Right lobe of liver (tissue), 6 donors: ENCODE results near the gene MMP13. TPM values are rescaled to one million over a fixed set of nuclear protein-coding genes. Genes with fewer than 3 reads are reported as not detected.

Source experiments
- ATAC-seq, 4 donors: fragments of 200-7000 bp; cut with Tn5 transposase; one replicate each; pipeline ENCODE4 v1.9.1; 2020; ENCODE audit warnings: mild to moderate bottlenecking in 4 of 4, moderate library complexity in 4 of 4
- DNase-seq, 3 donors: peaks; one replicate each; pipeline ENCODE4 v3.0.0-alpha.2; 2020
- H3K27ac ChIP-seq, 3 donors: fragments of 200-600 bp; one replicate each; pipeline ENCODE4 v1.8.0; 2022
- H3K27me3 ChIP-seq, 2 donors: fragments of 200-600 bp; one replicate each; pipeline ENCODE4 v1.8.0; 2022
- H3K36me3 ChIP-seq, 4 donors: fragments of 200-600 bp; sonication (generic) in 1 of 4; one replicate each; pipeline versions ENCODE4 v1.5.1 to v1.8.0; 2017 to 2022; ENCODE audit warnings: control low read depth in 1 of 4
- H3K4me1 ChIP-seq, 4 donors: fragments of 200-600 bp; sonication (generic) in 1 of 4; one replicate each; pipeline versions ENCODE4 v1.5.1 to v1.8.0; 2017 to 2022; ENCODE audit warnings: control low read depth in 1 of 4
- H3K4me3 ChIP-seq, 3 donors: fragments of 200-600 bp; one replicate each; pipeline ENCODE4 v1.8.0; 2022
- H3K9me3 ChIP-seq, 4 donors: fragments of 200-600 bp; sonication (generic) in 1 of 4; one replicate each; pipeline versions ENCODE4 v1.5.1 to v1.8.0; 2017 to 2022; ENCODE audit warnings: control low read depth in 1 of 4
- CTCF ChIP-seq, 4 donors: fragments of 200-600 bp in 3 of 4; fragments of 450-650 bp in 1 of 4; IDR thresholded peaks; one replicate each; pipeline versions ENCODE4 v1.5.1 to v1.8.0; 2016 to 2022; ENCODE audit warnings: antibody characterized with exemption in 4 of 4, mild to moderate bottlenecking in 2 of 4
- POLR2A ChIP-seq: fragments of 450-650 bp; IDR thresholded peaks from one replicate; pipeline ENCODE4 v1.6.1; 2017; ENCODE audit warnings: antibody characterized with exemption, mild to moderate bottlenecking
- WGBS: methylation state at CpG from one replicate; pipeline ENCODE4 v1.1.6; 2018; ENCODE audit warnings: low coverage, low lambda C conversion rate; ENCODE audit not compliant: insufficient coverage; ENCODE audit errors: missing lambda C conversion rate; 5-methylcytosine and 5-hydroxymethylcytosine counted together
- intact Hi-C, 2 donors: fragments of 100-400 bp; cut with DNase I; formaldehyde crosslinking; loops; one replicate each; pipeline versions ENCODE4 v1.11.2 to v1.14.1; 2022
- total RNA-seq, 6 experiments: library from RNA; depleted of rRNA in 2 of 6; stranded (reverse); fragments of >200 nt in 2 of 6; fragmentation: NEBNext Ultra II Directional in 3 of 6; extraction: Animal tissue kit (Norgen Biotek cat#: 25700) in 3 of 6; gene quantifications; one replicate each; pipeline versions ENCODE4 v1.1.0 to v1.2.4, GENCODE V29; 2016 to 2023
- donor health status: DM: no; HTN: yes; CAD: no.
- donor health status: DM: no; HTN: no; CAD: no.
- donor health status: DM: no; HTN: no; CAD: no.
- donor health status: DM: no; HTN: yes; CAD: no.
- donor health status: DM: no; HTN: yes; CAD: no.

MMP13 gene
- total RNA-seq, 6 experiments from 2014 or later, result not detected

DNA sequence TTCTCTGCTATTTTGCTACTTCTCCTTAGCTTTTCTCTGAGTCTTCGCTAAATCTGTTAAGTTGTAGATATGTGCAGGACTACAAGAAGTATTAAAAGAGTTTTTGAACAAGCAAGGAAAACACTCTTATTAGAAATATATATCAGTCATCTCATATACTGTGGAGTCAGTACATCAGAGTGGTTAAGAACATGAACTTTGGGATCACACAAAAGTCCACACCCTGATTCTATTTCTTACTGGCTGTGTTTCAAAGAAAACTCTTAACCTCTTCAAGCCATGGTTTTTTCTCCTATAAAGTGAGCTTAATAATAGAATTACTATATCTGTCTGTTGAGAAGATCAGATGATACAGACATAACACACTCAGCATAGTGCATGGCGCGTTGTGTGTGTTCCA is 29.5 kb downstream of the MMP13 start:
- WGBS, result 87% methylated on average over 3 of the region's 3 CpGs
- Histone ChIP-seq H3K4me1 (peaks cover 0 to 3% (median 0%) of the 10 kb centered on the region in 4 donors), H3K36me3 (no peaks in the 10 kb centered on the region), H3K9me3 (no peaks in the 10 kb centered on the region), H3K4me3 (no peak overlapping the region), H3K27me3 (no peaks in the 10 kb centered on the region), H3K27ac (no peak overlapping the region)
- ATAC-seq, result no peak
- intact Hi-C loops, result no loop called here
- TF ChIP-seq CTCF (IDR thresholded peaks at IDR 0.05) (no peak), POLR2A (no peak)
- DNase-seq, result no peak

DNA sequence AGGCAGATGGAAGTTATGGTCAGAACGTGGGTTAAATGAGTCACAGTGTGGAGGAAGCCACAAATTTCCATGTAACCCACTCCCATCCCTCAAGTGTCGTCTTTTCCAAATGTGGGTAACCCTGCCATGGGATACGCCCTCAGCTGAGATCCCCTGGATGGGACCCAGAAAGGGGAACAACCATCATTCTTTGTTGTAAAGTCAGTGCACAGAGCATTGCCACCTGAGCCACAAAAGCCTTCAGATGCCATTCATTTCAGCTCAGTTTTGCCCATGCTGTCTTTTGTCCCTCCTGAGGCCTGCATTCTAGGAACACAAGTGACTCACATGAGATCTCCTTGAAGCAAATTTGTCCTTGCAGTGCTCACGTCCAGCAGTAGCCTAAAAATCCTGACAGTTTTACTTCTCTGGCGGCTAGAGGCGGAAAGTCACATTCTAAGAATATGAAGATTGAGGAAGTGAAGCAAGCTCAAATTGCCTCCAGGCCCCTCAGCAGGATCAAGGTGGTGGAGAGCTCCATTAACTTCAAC is 30.6 kb downstream of the MMP13 start:
- H3K9me3 ChIP-seq, result no peaks in the 10 kb centered on the region
- no peaks in the 10 kb centered on the region for H3K27me3 ChIP-seq
- no peaks in the 10 kb centered on the region for H3K36me3 ChIP-seq
- ATAC-seq (peak in 2 of 4 donors; percentile 6 to 38), DNase-seq (no peak)
- H3K4me3 ChIP-seq, result no peak overlapping the region
- intact Hi-C loops, result no loop called here
- TF ChIP-seq POLR2A, result no peak
- no peak for TF ChIP-seq CTCF (IDR thresholded peaks at IDR 0.05)
- WGBS, result 54% methylated on average over 5 of the region's 6 CpGs
- no peak overlapping the region for H3K27ac ChIP-seq
- peaks cover 0 to 3% (median 0%) of the 10 kb centered on the region in 4 donors for H3K4me1 ChIP-seq

DNA sequence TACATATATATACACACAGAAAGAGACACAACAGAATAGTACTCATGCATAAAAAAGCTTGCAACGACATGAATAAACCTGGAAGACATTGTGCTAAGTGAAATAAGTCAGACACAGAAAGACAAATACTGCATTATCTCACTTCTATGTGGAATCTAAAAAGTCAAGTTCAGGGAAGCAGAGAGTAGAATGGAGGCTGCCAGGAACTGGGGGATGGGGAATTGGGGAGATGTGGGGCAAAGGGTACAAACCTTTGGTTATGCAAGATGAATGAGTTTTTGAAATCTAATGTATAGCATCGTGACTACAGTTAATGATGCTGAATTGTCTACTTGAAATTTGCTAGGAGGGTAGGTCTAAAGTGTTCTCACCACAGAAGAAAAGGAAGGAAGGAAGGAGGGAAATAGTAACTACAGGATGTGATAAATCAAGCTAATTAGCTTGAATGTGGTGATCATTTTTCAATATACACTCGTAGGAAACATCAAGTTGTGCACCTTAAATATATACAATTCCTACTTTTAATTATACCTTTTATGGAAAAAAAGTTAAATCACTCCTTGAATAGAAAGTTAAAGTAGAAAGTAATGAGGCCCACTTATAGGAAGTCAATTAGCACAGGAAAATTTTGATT is 33.8 kb downstream of the MMP13 start:
- Histone ChIP-seq H3K4me1 (no peaks in the 10 kb centered on the region), H3K36me3 (no peaks in the 10 kb centered on the region), H3K27me3 (no peaks in the 10 kb centered on the region), H3K9me3 (no peaks in the 10 kb centered on the region), H3K4me3 (no peak overlapping the region), H3K27ac (no peak overlapping the region)
- ATAC-seq, result peak; percentile 22 to 63 (median 45)
- peak in 1 of 3 donors; percentile 30 for DNase-seq
- no peak for TF ChIP-seq CTCF (IDR thresholded peaks at IDR 0.05)
- no peak for TF ChIP-seq POLR2A
- intact Hi-C loops, result no loop called here
- 23% methylated on average over 3 of the region's 3 CpGs for WGBS

- TF ChIP-seq CTCF (IDR thresholded peaks at IDR 0.05), result no peak
- TF ChIP-seq POLR2A, result no peak
- Histone ChIP-seq H3K27ac (no peak overlapping the region), H3K27me3 (no peaks in the 10 kb centered on the region), H3K9me3 (no peaks in the 10 kb centered on the region), H3K4me1 (no peaks in the 10 kb centered on the region), H3K36me3 (no peaks in the 10 kb centered on the region), H3K4me3 (no peak overlapping the region)
- WGBS, result 35% methylated on average over 11 of the region's 13 CpGs
- intact Hi-C loops, result no loop called here
- DNase-seq (no peak), ATAC-seq (peak in 3 of 4 donors; percentile 48 to 64 (median 53))
Observed at GRCh38 chr11:102920118-102920684, 35.3 kb downstream of the MMP13 start.
